ES-I3 (cell line): ENCODE data around the gene LRCH3.
"Not testable (repeated sequence)": the region's sequence is repeated elsewhere in the genome, so short reads cannot be mapped to it uniquely, and the experiment has no call there.

Experiments used
- H3K36me3 ChIP-seq: 2 replicates; pipeline ENCODE4 v1.6.1; 2013; ENCODE audit warnings: mild to moderate bottlenecking, low read length, control low read depth, moderate library complexity; ENCODE audit not compliant: insufficient read depth
- H3K4me1 ChIP-seq: 2 replicates; pipeline ENCODE4 v1.6.1; 2013; ENCODE audit warnings: mild to moderate bottlenecking, control low read depth, low read length; ENCODE audit not compliant: insufficient read depth
- H3K9ac ChIP-seq: 2 replicates; pipeline ENCODE4 v1.6.1; 2013; ENCODE audit warnings: low read depth, mild to moderate bottlenecking, low read length, moderate library complexity
- H3K9me3 ChIP-seq: 2 replicates; pipeline ENCODE4 v1.6.1; 2013; ENCODE audit warnings: mild to moderate bottlenecking, low read length, moderate library complexity; ENCODE audit not compliant: control insufficient read depth, insufficient read depth

Gene LRCH3

GRCh38 chr3:197896421-197896820 lies 105.4 kb downstream of the LRCH3 start:
- no peak overlapping the region for H3K9ac ChIP-seq
- H3K9me3 ChIP-seq = no peaks in the 10 kb centered on the region
- 0 out of 2 replicates have a peak, but pooled peaks cover 3% of the 10 kb centered on the region for H3K4me1 ChIP-seq
- H3K36me3 ChIP-seq = no peaks in the 10 kb centered on the region

- Histone ChIP-seq H3K9ac (no peak overlapping the region; the same call in 1 of the 2 replicates), H3K4me1 (0 out of 2 replicates have a peak, but pooled peaks cover 3% of the 10 kb centered on the region), H3K9me3 (no peaks in the 10 kb centered on the region), H3K36me3 (no peaks in the 10 kb centered on the region)
These were observed 108.9 kb downstream of the LRCH3 start for GRCh38 chr3:197899833-197900478.

- Histone ChIP-seq H3K36me3 (no peaks in the 10 kb centered on the region), H3K9ac (no peak overlapping the region), H3K9me3 (no peaks in the 10 kb centered on the region), H3K4me1 (0 out of 2 replicates have a peak, but pooled peaks cover 3% of the 10 kb centered on the region)
These were observed 110.6 kb downstream of the LRCH3 start for GRCh38 chr3:197901626-197902025.

GRCh38 chr3:197906023-197906849 lies 115.2 kb downstream of the LRCH3 start:
- Histone ChIP-seq H3K9me3 (no peaks in the 10 kb centered on the region), H3K36me3 (no peaks in the 10 kb centered on the region), H3K4me1 (no peaks in the 10 kb centered on the region), H3K9ac (0 out of 2 replicates have a peak overlapping the region, but pooled peaks have one; percentile 10)

- Histone ChIP-seq H3K4me1 (no peaks in the 10 kb centered on the region), H3K9me3 (no peaks in the 10 kb centered on the region), H3K9ac (no peak overlapping the region), H3K36me3 (no peaks in the 10 kb centered on the region)
These were observed 115.8 kb downstream of the LRCH3 start for GRCh38 chr3:197906850-197907187.

- H3K4me1 ChIP-seq = no peaks in the 10 kb centered on the region
- H3K36me3 ChIP-seq = no peaks in the 10 kb centered on the region
- no peaks in the 10 kb centered on the region for H3K9me3 ChIP-seq
- H3K9ac ChIP-seq = no peak overlapping the region
These were observed 116.1 kb downstream of the LRCH3 start for GRCh38 chr3:197907196-197907595.

- H3K9ac ChIP-seq, H3K4me1 ChIP-seq, H3K9me3 ChIP-seq, H3K36me3 ChIP-seq: not testable (repeated sequence)
These were observed 117.5 kb downstream of the LRCH3 start for GRCh38 chr3:197908550-197908949.

GRCh38 chr3:197908957-197909701 lies 118.1 kb downstream of the LRCH3 start:
- Histone ChIP-seq H3K4me1 (no peaks in the 10 kb centered on the region), H3K9me3 (no peaks in the 10 kb centered on the region), H3K36me3 (no peaks in the 10 kb centered on the region), H3K9ac (no peak overlapping the region)

GRCh38 chr3:197912741-197913476 lies 121.9 kb downstream of the LRCH3 start:
- Histone ChIP-seq H3K4me1 (no peaks in the 10 kb centered on the region), H3K9ac (no peak overlapping the region), H3K9me3 (no peaks in the 10 kb centered on the region), H3K36me3 (no peaks in the 10 kb centered on the region)

- Histone ChIP-seq H3K9ac (no peak overlapping the region), H3K36me3 (no peaks in the 10 kb centered on the region), H3K4me1 (no peaks in the 10 kb centered on the region), H3K9me3 (no peaks in the 10 kb centered on the region)
These were observed 122.8 kb downstream of the LRCH3 start for GRCh38 chr3:197913641-197914380.

GRCh38 chr3:197921429-197922275 lies 130.6 kb downstream of the LRCH3 start:
- H3K9ac ChIP-seq, H3K36me3 ChIP-seq, H3K4me1 ChIP-seq, H3K9me3 ChIP-seq: not testable (repeated sequence)

- Histone ChIP-seq H3K36me3 (no peaks in the 10 kb centered on the region), H3K4me1 (no peaks in the 10 kb centered on the region), H3K9ac (no peak overlapping the region), H3K9me3 (no peaks in the 10 kb centered on the region)
These were observed 135.4 kb downstream of the LRCH3 start for GRCh38 chr3:197926418-197926817.

- not testable (repeated sequence) for H3K36me3 ChIP-seq, H3K4me1 ChIP-seq, H3K9ac ChIP-seq, H3K9me3 ChIP-seq
These were observed 136.5 kb downstream of the LRCH3 start for GRCh38 chr3:197927578-197927977.
